ENCODE measurements around the gene TECR. TPM values are rescaled to one million over a fixed set of nuclear protein-coding genes. Genes with fewer than 3 reads are reported as not detected.
A peak's percentile ranks its signal among the peaks of the same experiment; 100 is the strongest.
"Not testable (repeated sequence)": the region's sequence is repeated elsewhere in the genome, so short reads cannot be mapped to it uniquely, and the experiment has no call there.

TECR gene
- total RNA-seq, 2 experiments from 2014 or later, result 102 to 105 TPM

GRCh38 chr19:14496834-14497227 lies 32.6 kb upstream of the TECR start:
- Mint-ChIP-seq H3K9me3 (no peaks in the 10 kb centered on the region), H3K27ac (no peak overlapping the region), H3K36me3 (ENCODE audit: low read depth) (no peaks in the 10 kb centered on the region), H3K27me3 (ENCODE audit: low read depth) (no peaks in the 10 kb centered on the region), H3K4me3 (peak overlapping the region; percentile 77), H3K4me1 (ENCODE audit: low read depth) (peaks cover 17% of the 10 kb centered on the region)
- DNase-seq, result no peak
- intact Hi-C loops (cut with micrococcal nuclease), result no loop called here
- CTCF ChIA-PET, result interaction anchor here (0.9 to 2.5 kb wide), 5 partner anchors 9 to 24 kb away, joined by 3 to 26 read pairs (median 4); no protein-coding TSS in a partner anchor

DNA sequence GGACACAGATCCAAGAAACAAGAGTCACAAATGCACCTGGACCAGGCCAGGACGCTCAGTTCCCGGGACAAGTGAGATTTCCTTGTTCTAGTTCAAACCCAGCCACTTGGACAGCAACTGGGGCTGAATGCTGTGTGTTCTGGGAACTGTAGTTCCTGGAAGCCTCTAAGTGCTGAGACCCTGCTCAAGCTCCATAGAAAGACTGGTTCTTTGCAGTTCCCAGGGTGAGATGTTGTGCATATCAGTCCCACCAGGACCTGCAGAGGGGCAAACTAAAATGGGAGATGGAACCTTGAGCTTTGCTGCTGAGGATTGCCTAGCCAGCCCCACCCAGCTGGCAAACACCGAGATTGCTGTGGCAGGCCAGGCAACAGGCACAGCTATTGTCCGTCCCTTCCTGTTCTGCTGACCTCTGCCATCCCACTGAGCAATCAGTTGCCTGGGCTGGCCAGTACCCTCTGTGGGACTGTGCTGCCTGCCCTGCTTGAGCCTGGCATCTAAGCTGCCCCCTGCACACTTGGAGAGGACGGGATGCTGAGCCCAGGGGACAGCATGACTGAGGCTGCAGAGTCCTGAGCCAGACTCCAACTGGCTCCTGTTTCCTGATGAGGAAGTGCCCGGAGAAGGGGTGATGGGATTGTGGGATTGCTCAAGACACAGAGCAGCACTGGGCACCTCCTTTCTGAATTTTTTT lies 32.0 kb upstream of the TECR start:
- Mint-ChIP-seq H3K36me3 (ENCODE audit: low read depth) (no peaks in the 10 kb centered on the region), H3K27ac (no peak overlapping the region), H3K27me3 (ENCODE audit: low read depth) (no peaks in the 10 kb centered on the region), H3K4me1 (ENCODE audit: low read depth) (peaks cover 17% of the 10 kb centered on the region), H3K9me3 (no peaks in the 10 kb centered on the region), H3K4me3 (peak overlapping the region; percentile 77)
- no peak for DNase-seq
- CTCF ChIA-PET, result interaction anchor here (0.9 to 2.3 kb wide), 6 partner anchors 9 to 25 kb away, joined by 3 to 6 read pairs (median 4); no protein-coding TSS in a partner anchor
- intact Hi-C loops (cut with micrococcal nuclease), result no loop called here

- Mint-ChIP-seq H3K9me3 (no peaks in the 10 kb centered on the region), H3K4me1 (ENCODE audit: low read depth) (peaks cover 41% of the 10 kb centered on the region), H3K27ac (no peak overlapping the region), H3K4me3 (no peak overlapping the region), H3K27me3 (ENCODE audit: low read depth) (no peaks in the 10 kb centered on the region), H3K36me3 (ENCODE audit: low read depth) (no peaks in the 10 kb centered on the region)
- CTCF ChIA-PET, result interaction anchor here (1.0 to 5.1 kb wide), 2 partner anchors 11 to 48 kb away, joined by 3 to 18 read pairs; no protein-coding TSS in a partner anchor
- no peak for DNase-seq
- intact Hi-C loops (cut with micrococcal nuclease), result no loop called here
Measured at GRCh38 chr19:14502334-14503092, 26.9 kb upstream of the TECR start.

DNA sequence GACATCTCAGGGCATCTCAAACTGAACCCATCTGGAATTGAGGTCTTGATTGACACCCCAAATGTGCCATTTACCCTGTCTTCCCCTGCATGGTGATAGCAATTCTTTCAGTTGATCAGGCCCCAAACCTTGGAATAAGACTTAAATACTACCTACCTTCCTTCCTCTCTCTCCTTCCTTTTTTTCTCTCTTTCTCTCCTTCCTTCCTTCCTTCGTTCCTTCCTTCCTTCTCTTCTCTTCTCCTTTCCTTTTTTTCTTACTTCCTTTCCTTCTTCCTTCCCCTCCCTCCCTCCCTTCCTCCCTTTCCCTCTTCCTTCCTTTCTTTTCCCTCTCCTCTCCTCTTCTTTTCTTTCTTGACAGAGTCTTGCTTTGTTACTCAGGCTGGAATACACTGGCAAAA lies 26.1 kb upstream of the TECR start:
- intact Hi-C loops (cut with micrococcal nuclease), result no loop called here
- H3K4me1 Mint-ChIP-seq (ENCODE audit: low read depth), result peaks cover 47% of the 10 kb centered on the region
- no peak for DNase-seq

GRCh38 chr19:14504575-14504974 lies 24.8 kb upstream of the TECR start:
- peaks cover 55% of the 10 kb centered on the region for H3K4me1 Mint-ChIP-seq (ENCODE audit: low read depth)
- DNase-seq; H3K4me3 Mint-ChIP-seq; intact Hi-C loops (cut with micrococcal nuclease); H3K36me3 Mint-ChIP-seq (ENCODE audit: low read depth); H3K27me3 Mint-ChIP-seq (ENCODE audit: low read depth); H3K27ac Mint-ChIP-seq; H3K9me3 Mint-ChIP-seq: not testable (repeated sequence)
- CTCF ChIA-PET, result interaction anchor here (0.6 to 5.1 kb wide), 10 partner anchors 8 to 66 kb away, joined by 3 to 26 read pairs (median 4); partner anchors contain the start of gene GIPC1

More for the DNA sequence above, 26.1 kb upstream of the TECR start:
- Mint-ChIP-seq H3K27ac (no peak overlapping the region), H3K36me3 (ENCODE audit: low read depth) (no peaks in the 10 kb centered on the region), H3K4me3 (no peak overlapping the region), H3K9me3 (no peaks in the 10 kb centered on the region), H3K27me3 (ENCODE audit: low read depth) (no peaks in the 10 kb centered on the region)
- CTCF ChIA-PET, result interaction anchor here (0.6 to 5.1 kb wide), 11 partner anchors 8 to 246 kb away, joined by 3 to 26 read pairs (median 5); partner anchors contain the start of gene GIPC1

DNA sequence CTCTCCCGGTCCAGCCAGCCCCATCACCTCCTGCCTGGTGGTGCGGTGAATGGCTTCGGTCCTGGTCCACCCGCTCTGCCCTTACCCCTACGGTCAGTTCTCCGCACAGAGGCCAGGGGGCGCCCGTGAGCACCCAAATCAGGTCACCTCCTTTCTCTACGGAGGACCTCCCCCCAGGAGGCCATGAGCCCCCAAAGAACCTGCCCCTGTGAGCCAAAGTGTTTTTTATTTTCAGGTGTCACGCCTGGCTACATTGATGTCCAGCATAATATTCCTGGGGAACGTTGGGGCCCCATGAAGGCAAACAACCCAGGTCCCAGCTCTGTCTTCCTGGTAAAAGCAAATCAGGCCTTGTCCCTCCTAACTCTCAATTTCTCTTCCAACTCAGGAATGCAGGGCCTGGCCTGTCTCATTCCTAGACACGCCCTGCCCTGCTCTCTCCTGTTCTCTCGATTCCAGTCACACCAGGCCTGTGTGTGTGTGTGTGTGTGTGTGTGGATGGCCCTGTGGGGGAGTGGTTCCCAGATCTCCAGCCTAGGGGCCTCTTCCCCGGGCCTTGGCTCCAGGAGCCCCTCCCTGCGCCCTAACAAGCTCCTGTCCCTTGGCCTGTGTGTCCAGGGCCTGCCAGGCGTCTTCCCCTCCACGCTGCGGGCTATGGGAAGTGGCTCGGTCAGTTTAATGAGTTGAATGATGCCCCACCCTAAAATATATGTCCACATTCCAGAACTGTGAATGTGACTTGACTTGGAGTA lies 23.7 kb upstream of the TECR start:
- Mint-ChIP-seq H3K36me3 (ENCODE audit: low read depth) (no peaks in the 10 kb centered on the region), H3K4me3 (no peak overlapping the region), H3K9me3 (no peaks in the 10 kb centered on the region), H3K27ac (peak overlapping the region; percentile 69), H3K4me1 (ENCODE audit: low read depth) (peaks cover 63% of the 10 kb centered on the region), H3K27me3 (ENCODE audit: low read depth) (no peaks in the 10 kb centered on the region)
- peak; percentile 87 for DNase-seq
- intact Hi-C loops (cut with micrococcal nuclease), result loop anchor here (2.0 kb wide), 1 partner anchor 45 kb away; no protein-coding TSS in a partner anchor
- CTCF ChIA-PET, result interaction anchor here (0.6 to 5.1 kb wide), 12 partner anchors 8 to 50 kb away, joined by 3 to 26 read pairs (median 4); partner anchors contain the start of gene GIPC1

GRCh38 chr19:14507704-14508542 lies 21.5 kb upstream of the TECR start:
- intact Hi-C loops (cut with micrococcal nuclease), result loop anchor here (1.0 to 2.0 kb wide), 2 partner anchors 10 to 43 kb away; partner anchors contain the start of gene DNAJB1
- no peak for DNase-seq

GRCh38 chr19:14510311-14511228 lies 18.8 kb upstream of the TECR start:
- CTCF ChIA-PET, result no interaction called here
- intact Hi-C loops (cut with micrococcal nuclease), result no loop called here
- Mint-ChIP-seq H3K4me1 (ENCODE audit: low read depth) (peaks cover 64% of the 10 kb centered on the region), H3K4me3 (no peak overlapping the region), H3K27ac (peak overlapping the region; percentile 55), H3K9me3 (no peaks in the 10 kb centered on the region), H3K27me3 (ENCODE audit: low read depth) (no peaks in the 10 kb centered on the region), H3K36me3 (ENCODE audit: low read depth) (peaks cover 14% of the 10 kb centered on the region)
- peak; percentile 43 for DNase-seq

More at GRCh38 chr19:14507704-14508542, 21.5 kb upstream of the TECR start:
- peaks cover 72% of the 10 kb centered on the region for H3K4me1 Mint-ChIP-seq (ENCODE audit: low read depth)
- H3K27ac Mint-ChIP-seq, result peak overlapping the region; percentile 72
- CTCF ChIA-PET, result interaction anchor here (0.6 to 5.1 kb wide), 7 partner anchors 12 to 1529 kb away, joined by 4 to 26 read pairs (median 5); partner anchors contain the start of gene GIPC1
- H3K27me3 Mint-ChIP-seq (ENCODE audit: low read depth), result no peaks in the 10 kb centered on the region
- H3K36me3 Mint-ChIP-seq (ENCODE audit: low read depth), result no peaks in the 10 kb centered on the region
- H3K9me3 Mint-ChIP-seq, result no peaks in the 10 kb centered on the region
- H3K4me3 Mint-ChIP-seq, result peak overlapping the region; percentile 41

GRCh38 chr19:14511229-14511593 lies 18.2 kb upstream of the TECR start:
- DNase-seq, result no peak
- peak overlapping the region; percentile 55 for H3K27ac Mint-ChIP-seq
- H3K9me3 Mint-ChIP-seq, result no peaks in the 10 kb centered on the region
- CTCF ChIA-PET, result no interaction called here
- no peaks in the 10 kb centered on the region for H3K27me3 Mint-ChIP-seq (ENCODE audit: low read depth)
- intact Hi-C loops (cut with micrococcal nuclease), result no loop called here
- peaks cover 64% of the 10 kb centered on the region for H3K4me1 Mint-ChIP-seq (ENCODE audit: low read depth)
- no peak overlapping the region for H3K4me3 Mint-ChIP-seq
- peaks cover 21% of the 10 kb centered on the region for H3K36me3 Mint-ChIP-seq (ENCODE audit: low read depth)

DNA sequence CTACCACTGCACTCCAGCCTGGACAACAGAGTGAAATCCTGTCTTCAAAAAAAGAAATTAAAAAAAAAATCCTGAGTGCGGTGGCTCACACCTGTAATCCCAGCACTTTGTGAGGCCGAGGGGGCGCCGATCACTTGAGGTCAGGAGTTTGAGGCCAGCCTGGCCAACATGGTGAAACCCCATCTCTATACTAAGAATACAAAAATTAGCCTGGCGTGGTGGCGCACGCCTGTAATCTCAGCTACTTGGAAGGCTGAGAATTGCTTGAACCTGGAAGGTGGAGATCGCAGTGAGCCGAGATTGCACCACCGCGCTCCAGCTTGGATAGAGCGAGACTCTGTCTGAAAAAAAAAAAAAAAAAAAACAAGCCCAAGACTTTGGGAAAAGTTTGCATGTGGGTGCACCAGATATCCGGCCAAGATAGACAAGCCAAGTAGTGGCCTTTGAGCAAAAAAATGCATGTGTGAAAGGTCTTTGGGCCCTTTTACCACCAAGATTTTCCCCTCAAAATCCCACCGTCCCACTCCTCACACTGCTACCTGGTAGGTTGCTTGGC lies 16.9 kb upstream of the TECR start:
- Mint-ChIP-seq H3K36me3 (ENCODE audit: low read depth) (peaks cover 33% of the 10 kb centered on the region), H3K9me3 (no peaks in the 10 kb centered on the region), H3K27ac (no peak overlapping the region), H3K4me3 (no peak overlapping the region), H3K4me1 (ENCODE audit: low read depth) (peaks cover 59% of the 10 kb centered on the region), H3K27me3 (ENCODE audit: low read depth) (no peaks in the 10 kb centered on the region)
- no peak for DNase-seq
- CTCF ChIA-PET, result interaction anchor here (1.4 kb wide), 1 partner anchor 9 kb away, joined by 6 read pairs; no protein-coding TSS in a partner anchor
- intact Hi-C loops (cut with micrococcal nuclease), result no loop called here
